Stimulated activated CD4-positive, alpha-beta T cell treated with anti-CD3 and anti-CD28 coated beads, Interleukin-2, amount 100 ng/mL, for 48 hours (primary cell): ENCODE measurements around the gene MVP.
"Not testable (repeated sequence)": the region's sequence is repeated elsewhere in the genome, so short reads cannot be mapped to it uniquely, and the experiment has no call there.

Experiments used
- DNase-seq, 2 donors: peaks; one replicate each; pipeline ENCODE4 v3.0.0-alpha.2; 2020

The MVP gene

GRCh38 chr16:29876594-29877249, 56.5 kb downstream of the MVP start:
- DNase-seq, result peak; percentile 24 to 26

- DNase-seq, result peak; percentile 33 to 49
Measured at GRCh38 chr16:29877266-29877961, 57.2 kb downstream of the MVP start.

GRCh38 chr16:29878172-29878571, 57.9 kb downstream of the MVP start:
- DNase-seq, result no peak

GRCh38 chr16:29881050-29881449, 60.8 kb downstream of the MVP start:
- DNase-seq, result no peak

- DNase-seq, result no peak
Measured at GRCh38 chr16:29883987-29884386, 63.7 kb downstream of the MVP start.

- not testable (repeated sequence) for DNase-seq
Measured at GRCh38 chr16:29889372-29889771, 69.1 kb downstream of the MVP start.

- no peak for DNase-seq
Measured at GRCh38 chr16:29891525-29892457, 71.5 kb downstream of the MVP start.

- DNase-seq, result no peak
Measured at GRCh38 chr16:29892458-29892813, 72.2 kb downstream of the MVP start.

GRCh38 chr16:29893553-29893952, 73.3 kb downstream of the MVP start:
- DNase-seq, result no peak

- no peak for DNase-seq
Measured at GRCh38 chr16:29894352-29894751, 74.1 kb downstream of the MVP start.

- DNase-seq, result no peak
Measured at GRCh38 chr16:29896841-29897240, 76.6 kb downstream of the MVP start.

GRCh38 chr16:29897333-29897732, 77.1 kb downstream of the MVP start:
- DNase-seq, result no peak
